ENCODE measurements around the gene NSF. TPM values are rescaled to one million over a fixed set of nuclear protein-coding genes. Genes with fewer than 3 reads are reported as not detected.

Gene NSF
- total RNA-seq, 4 donors from 2014 or later = 19.9 to 23.8 (median 21.8) TPM

GRCh38 chr17:46759141-46759540 lies 168.7 kb downstream of the NSF start:
- ATAC-seq (ENCODE audit: low FRiP score) = no peak
- TF ChIP-seq CTCF (IDR thresholded peaks at IDR 0.05) = no peak

GRCh38 chr17:46763416-46763815 lies 172.9 kb downstream of the NSF start:
- no peak for ATAC-seq (ENCODE audit: low FRiP score)
- DNase-seq (ENCODE audit: low spot score) = no peak
- TF ChIP-seq CTCF (IDR thresholded peaks at IDR 0.05) = no peak

More at GRCh38 chr17:46759141-46759540, 168.7 kb downstream of the NSF start:
- DNase-seq (ENCODE audit: low spot score) = no peak

GRCh38 chr17:46764000-46764708 lies 173.7 kb downstream of the NSF start:
- ATAC-seq (ENCODE audit: low FRiP score) = no peak
- no peak for TF ChIP-seq CTCF (IDR thresholded peaks at IDR 0.05)
- DNase-seq (ENCODE audit: low spot score) = no peak

GRCh38 chr17:46764709-46765401 lies 174.4 kb downstream of the NSF start:
- ATAC-seq (ENCODE audit: low FRiP score) = peak; percentile 22
- DNase-seq (ENCODE audit: low spot score) = no peak

GRCh38 chr17:46765453-46765852 lies 175.0 kb downstream of the NSF start:
- TF ChIP-seq CTCF (IDR thresholded peaks at IDR 0.05) = no peak
- no peak for ATAC-seq (ENCODE audit: low FRiP score)
- no peak for DNase-seq (ENCODE audit: low spot score)

More at GRCh38 chr17:46764709-46765401, 174.4 kb downstream of the NSF start:
- no peak for TF ChIP-seq CTCF (IDR thresholded peaks at IDR 0.05)

- ATAC-seq (ENCODE audit: low FRiP score) (no peak), DNase-seq (ENCODE audit: low spot score) (no peak)
- no peak for TF ChIP-seq CTCF (IDR thresholded peaks at IDR 0.05)
These were observed 176.3 kb downstream of the NSF start for GRCh38 chr17:46766493-46767491.
